A549 (cell line): ENCODE results near the gene CEP250. TPM values are rescaled to one million over a fixed set of nuclear protein-coding genes. Genes with fewer than 3 reads are reported as not detected.

ENCODE experiments used
- ATAC-seq, 2 experiments: fragments of 200-7000 bp in 1 of 2; fragments of >200 bp in 1 of 2; cut with Nextera tagmentation in 1 of 2; cut with Tn5 transposase in 1 of 2; 3 replicates each; pipeline versions ENCODE4 v1.8.0 to v1.9.1; 2018 to 2020; ENCODE audit warnings: mild to moderate bottlenecking in 1 of 2, moderate library complexity in 1 of 2
- CTCF ChIA-PET: fragments of 300-600 bp; sonication (Branson Sonifier 250); formaldehyde crosslinking; extraction: SDS; loops from one replicate; lab custom pipeline; 2021; ENCODE audit warnings: antibody characterized with exemption, inconsistent platforms; lab: Yijun Ruan, JAX
- POLR2A ChIA-PET: fragments of 350-600 bp; formaldehyde crosslinking; extraction: SDS; loops from one replicate; lab custom pipeline; 2021; ENCODE audit warnings: antibody characterized with exemption, inconsistent platforms; lab: Yijun Ruan, JAX
- DNase-seq, 2 experiments: peaks; one replicate each; pipeline versions ENCODE4 v3.0.0 to v3.0.0-alpha.2; 2011 to 2016; ENCODE audit warnings: low read depth in 1 of 2, low spot score in 1 of 2
- FAIRE-seq: peaks from 2 replicates; lab custom pipeline; 2011; peaks lifted over from hg19 to GRCh38; lab: Jason Lieb, UNC
- H3K27ac ChIP-seq, 2 experiments: fragments of >200 bp; sonication (Bioruptor Twin); formaldehyde crosslinking; 3 replicates each; pipeline ENCODE4 v1.5.1; 2016 to 2017
- H3K4me1 ChIP-seq: fragments of >200 bp; sonication (Bioruptor Twin); formaldehyde crosslinking; 3 replicates; pipeline ENCODE4 v1.6.1; 2016
- H3K4me2 ChIP-seq: fragments of >200 bp; sonication (Bioruptor Twin); formaldehyde crosslinking; 3 replicates; pipeline ENCODE4 v1.6.1; 2016
- H3K4me3 ChIP-seq: fragments of >200 bp; sonication (Bioruptor Twin); formaldehyde crosslinking; 3 replicates; pipeline ENCODE4 v1.5.1; 2016
- H3K9me3 ChIP-seq: fragments of >200 bp; sonication (Bioruptor Twin); formaldehyde crosslinking; 3 replicates; pipeline ENCODE4 v1.6.1; 2016
- ATOH8 ChIP-seq: fragments of 250-450 bp; sonication (Bioruptor Pico); IDR thresholded peaks from 2 replicates; pipeline ENCODE4 v1.5.0; 2020; ENCODE audit warnings: low read depth, mild to moderate bottlenecking, moderate library complexity
- CBX8 ChIP-seq: fragments of 200-600 bp; sonication (generic); IDR thresholded peaks from 2 replicates; pipeline ENCODE4 v1.6.1; 2016
- CHD2 ChIP-seq: fragments of 150-350 bp; IDR thresholded peaks from 2 replicates; pipeline ENCODE4 v1.6.1; 2014; ENCODE audit warnings: low read length; ENCODE audit not compliant: partially characterized antibody
- CTCF ChIP-seq: fragments of >200 bp; sonication (Bioruptor Twin); formaldehyde crosslinking; IDR thresholded peaks from 3 replicates; pipeline ENCODE4 v1.5.1; 2016
- EHF ChIP-seq: fragments of 250-450 bp; sonication (Bioruptor Pico); IDR thresholded peaks from 2 replicates; pipeline ENCODE4 v1.5.0; 2020; ENCODE audit warnings: mild to moderate bottlenecking
- ELK1 ChIP-seq: fragments of 150-350 bp; IDR thresholded peaks from 2 replicates; pipeline ENCODE4 v1.6.1; 2014; ENCODE audit warnings: low read depth, mild to moderate bottlenecking, low read length
- ESRRA ChIP-seq: fragments of 150-350 bp; IDR thresholded peaks from 2 replicates; pipeline ENCODE4 v1.6.1; 2014; ENCODE audit warnings: mild to moderate bottlenecking, low read length, borderline replicate concordance
- FOSB ChIP-seq: fragments of 250-450 bp; sonication (Bioruptor Pico); IDR thresholded peaks from 2 replicates; pipeline ENCODE4 v1.5.0; 2020; ENCODE audit warnings: mild to moderate bottlenecking, moderate library complexity
- FOSL2 ChIP-seq, 2 experiments: fragments of 450-650 bp in 1 of 2; fragments of >200 bp in 1 of 2; sonication (Bioruptor Twin) in 1 of 2; formaldehyde crosslinking; IDR thresholded peaks; 2 replicates each; pipeline versions ENCODE4 v1.5.0 to v1.6.1; 2016 to 2020; ENCODE audit warnings: mild to moderate bottlenecking in 1 of 2, moderate library complexity in 1 of 2
- HOXB13 ChIP-seq: fragments of 250-450 bp; sonication (Bioruptor Pico); IDR thresholded peaks from 2 replicates; pipeline ENCODE4 v1.5.0; 2020; ENCODE audit warnings: low read depth, mild to moderate bottlenecking, moderate library complexity
- JUN ChIP-seq, 2 experiments: fragments of >200 bp; sonication (Bioruptor Twin); formaldehyde crosslinking; IDR thresholded peaks; 2 replicates in 1 of 2; 3 replicates in 1 of 2; pipeline ENCODE4 v1.6.1; 2016 to 2017
- KDM5A ChIP-seq: fragments of 200-600 bp; sonication (generic); IDR thresholded peaks from 2 replicates; pipeline ENCODE4 v1.6.1; 2016; ENCODE audit warnings: antibody characterized with exemption, mild to moderate bottlenecking
- MAX ChIP-seq: IDR thresholded peaks from 2 replicates; pipeline ENCODE4 v1.6.1; 2012
- NFE2L2 ChIP-seq: fragments of 150-350 bp; conservative IDR thresholded peaks from 2 replicates; pipeline ENCODE4 v1.6.1; 2014; ENCODE audit warnings: low read length
- NPAS2 ChIP-seq: fragments of 250-450 bp; sonication (Bioruptor Pico); IDR thresholded peaks from 2 replicates; pipeline ENCODE4 v1.8.0; 2022; ENCODE audit warnings: mild to moderate bottlenecking, moderate library complexity, borderline replicate concordance
- PHF8 ChIP-seq: fragments of 200-600 bp; sonication (generic); IDR thresholded peaks from 2 replicates; pipeline ENCODE4 v1.6.1; 2016; ENCODE audit warnings: low read depth, mild to moderate bottlenecking, antibody characterized with exemption, moderate library complexity, borderline replicate concordance
- POLR2AphosphoS2 ChIP-seq: conservative IDR thresholded peaks from 2 replicates; pipeline ENCODE4 v1.6.1; 2012; ENCODE audit warnings: low read length, improper control_type of control experiment, inconsistent platforms
- RAD21 ChIP-seq, 2 experiments: fragments of >200 bp in 1 of 2; sonication (Bioruptor Twin) in 1 of 2; formaldehyde crosslinking in 1 of 2; IDR thresholded peaks in 1 of 2; conservative IDR thresholded peaks in 1 of 2; 2 replicates in 1 of 2; 3 replicates in 1 of 2; pipeline ENCODE4 v1.6.1; 2012 to 2018; ENCODE audit warnings: inconsistent platforms in 1 of 2
- RARB ChIP-seq: fragments of 250-450 bp; sonication (Bioruptor Pico); IDR thresholded peaks from 2 replicates; pipeline ENCODE4 v1.8.0; 2021; ENCODE audit warnings: mild to moderate bottlenecking, moderate library complexity
- REST ChIP-seq: fragments of 200-600 bp; sonication (generic); IDR thresholded peaks from 2 replicates; pipeline ENCODE4 v1.6.1; 2016; ENCODE audit warnings: antibody characterized with exemption, mild to moderate bottlenecking, moderate library complexity
- RFX5 ChIP-seq: fragments of 450-650 bp; IDR thresholded peaks from 2 replicates; pipeline ENCODE4 v1.7.1; 2014; ENCODE audit warnings: antibody characterized with exemption, mild to moderate bottlenecking, moderate library complexity
- SMC3 ChIP-seq: fragments of >200 bp; sonication (Bioruptor Twin); formaldehyde crosslinking; IDR thresholded peaks from 3 replicates; pipeline ENCODE4 v1.6.1; 2018; ENCODE audit warnings: inconsistent platforms
- TP53 ChIP-seq: fragments of 250-450 bp; sonication (Bioruptor Pico); IDR thresholded peaks from 2 replicates; pipeline ENCODE4 v1.5.0; 2021; ENCODE audit warnings: mild to moderate bottlenecking, moderate library complexity
- ZC3H11A ChIP-seq: fragments of 450-650 bp; IDR thresholded peaks from 2 replicates; pipeline ENCODE4 v1.6.1; 2014; ENCODE audit warnings: antibody characterized with exemption, mild to moderate bottlenecking
- WGBS: methylation state at CpG from one replicate; pipeline ENCODE4 v1.1.6; 2017; ENCODE audit errors: missing lambda C conversion rate; 5-methylcytosine and 5-hydroxymethylcytosine counted together
- polyA plus RNA-seq, 4 experiments: library from polyadenylated mRNA; depleted of rRNA in 3 of 4; stranded (reverse); fragments of >200 nt; fragmentation: RNase III in 1 of 4; extraction: RNeasy Plus Mini Kit Qiagen cat#74134 plus additional on column Dnase treatment in 1 of 4; gene quantifications; 2 replicates in 3 of 4; 3 replicates in 1 of 4; pipeline ENCODE4 v1.2.3, GENCODE V29; 2011 to 2017

Gene CEP250
- polyA plus RNA-seq, 2 of the 4 experiments (the other 2 are of a cell fraction) = 13.8 to 19.6 TPM

GRCh38 chr20:35405775-35406174 lies 49.6 kb upstream of the CEP250 start:
- Histone ChIP-seq H3K9me3 (no peaks in the 10 kb centered on the region), H3K4me1 (peaks cover 4% of the 10 kb centered on the region; the same call in 1 of the 3 replicates), H3K27ac (no peak overlapping the region), H3K4me2 (no peak overlapping the region), H3K4me3 (no peak overlapping the region)
- WGBS = 93% methylated on average over 3 of the region's 3 CpGs
- no peak for ATAC-seq
- no peak for DNase-seq
- no peak for TF ChIP-seq JUN (IDR thresholded peaks at IDR 0.05)
- no peak for TF ChIP-seq FOSL2 (IDR thresholded peaks at IDR 0.05)
- no peak for TF ChIP-seq FOSL2 (CRISPR knock-in tag; IDR thresholded peaks at IDR 0.05)
- TF ChIP-seq CTCF = no peak
- TF ChIP-seq TP53 = no peak
- TF ChIP-seq FOSB (CRISPR knock-in tag) = no peak
- no peak for TF ChIP-seq REST
- TF ChIP-seq CHD2 = no peak
- TF ChIP-seq ATOH8 (CRISPR knock-in tag) = no peak
- TF ChIP-seq SMC3 = no peak
- no peak for TF ChIP-seq ZC3H11A
- no peak for TF ChIP-seq KDM5A
- TF ChIP-seq MAX = no peak
- FAIRE-seq = no peak
- CTCF ChIA-PET = no interaction called here
- POLR2A ChIA-PET = no interaction called here

GRCh38 chr20:35408270-35408669 lies 47.1 kb upstream of the CEP250 start:
- Histone ChIP-seq H3K4me3 (no peak overlapping the region), H3K9me3 (no peaks in the 10 kb centered on the region), H3K4me1 (peaks cover 9% of the 10 kb centered on the region; the same call in 1 of the 3 replicates), H3K4me2 (no peak overlapping the region), H3K27ac (no peak overlapping the region)
- ATAC-seq = no peak
- FAIRE-seq = no peak
- 90% methylated on average over 3 of the region's 3 CpGs for WGBS
- ChIA-PET POLR2A (interaction anchor here (0.6 kb wide), 1 partner anchor 395 kb away, joined by 4 read pairs; no protein-coding TSS in a partner anchor), CTCF (no interaction called here)
- DNase-seq = no peak
- TF ChIP-seq TP53 = no peak
- no peak for TF ChIP-seq PHF8
- no peak for TF ChIP-seq KDM5A
- TF ChIP-seq HOXB13 (CRISPR knock-in tag) = no peak
- TF ChIP-seq RFX5 = no peak
- no peak for TF ChIP-seq ELK1
- no peak for TF ChIP-seq EHF (CRISPR knock-in tag)
- TF ChIP-seq RARB = no peak
- no peak for TF ChIP-seq ESRRA
- TF ChIP-seq RAD21 (conservative IDR thresholded peaks at IDR 0.05 in 1 of 2, IDR thresholded peaks at IDR 0.05 in 1 of 2) = no peak
- no peak for TF ChIP-seq REST
- TF ChIP-seq NPAS2 (CRISPR knock-in tag) = no peak
- TF ChIP-seq SMC3 = no peak
- TF ChIP-seq JUN (IDR thresholded peaks at IDR 0.05) = no peak
- no peak for TF ChIP-seq FOSB (CRISPR knock-in tag)
- no peak for TF ChIP-seq NFE2L2
- no peak for TF ChIP-seq POLR2AphosphoS2
- TF ChIP-seq CBX8 = no peak
